Measurements from ENCODE around the gene CELSR1.

DNA sequence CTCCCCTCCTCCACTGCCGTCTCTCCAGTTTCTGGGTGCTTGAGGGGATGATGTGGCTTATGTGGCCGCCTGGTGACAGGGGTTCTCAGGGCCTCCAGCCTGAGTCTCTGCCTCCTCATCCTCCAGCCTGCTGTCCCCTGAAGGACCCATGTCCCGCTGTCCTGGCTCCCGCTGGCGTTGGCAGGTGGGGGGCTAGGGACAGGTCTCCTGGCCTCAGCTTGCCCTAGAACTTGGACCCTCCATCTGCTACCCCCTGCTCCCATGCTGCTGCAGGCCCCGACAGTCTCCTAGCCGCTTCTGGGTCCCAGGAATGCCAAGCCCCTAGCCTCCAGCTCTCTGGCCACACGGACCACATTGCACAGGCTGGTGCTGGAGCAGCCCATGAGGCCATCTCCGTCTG is 13.9 kb upstream of the CELSR1 start:
- TF ChIP-seq, protein P1, sequence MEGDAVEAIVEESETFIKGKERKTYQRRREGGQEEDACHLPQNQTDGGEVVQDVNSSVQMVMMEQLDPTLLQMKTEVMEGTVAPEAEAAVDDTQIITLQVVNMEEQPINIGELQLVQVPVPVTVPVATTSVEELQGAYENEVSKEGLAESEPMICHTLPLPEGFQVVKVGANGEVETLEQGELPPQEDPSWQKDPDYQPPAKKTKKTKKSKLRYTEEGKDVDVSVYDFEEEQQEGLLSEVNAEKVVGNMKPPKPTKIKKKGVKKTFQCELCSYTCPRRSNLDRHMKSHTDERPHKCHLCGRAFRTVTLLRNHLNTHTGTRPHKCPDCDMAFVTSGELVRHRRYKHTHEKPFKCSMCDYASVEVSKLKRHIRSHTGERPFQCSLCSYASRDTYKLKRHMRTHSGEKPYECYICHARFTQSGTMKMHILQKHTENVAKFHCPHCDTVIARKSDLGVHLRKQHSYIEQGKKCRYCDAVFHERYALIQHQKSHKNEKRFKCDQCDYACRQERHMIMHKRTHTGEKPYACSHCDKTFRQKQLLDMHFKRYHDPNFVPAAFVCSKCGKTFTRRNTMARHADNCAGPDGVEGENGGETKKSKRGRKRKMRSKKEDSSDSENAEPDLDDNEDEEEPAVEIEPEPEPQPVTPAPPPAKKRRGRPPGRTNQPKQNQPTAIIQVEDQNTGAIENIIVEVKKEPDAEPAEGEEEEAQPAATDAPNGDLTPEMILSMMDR (IDR thresholded peaks at IDR 0.05): no peak
- TF ChIP-seq POLR2A (IDR thresholded peaks at IDR 0.05) (no peak), POLR2AphosphoS5 (IDR thresholded peaks at IDR 0.05) (no peak), EP300 (IDR thresholded peaks at IDR 0.05) (no peak)

Data from sigmoid colon (tissue), 4 donors.